Activated gamma-delta T cell (primary cell): Measurements from ENCODE around the gene GOLGA8J.
"Not testable (repeated sequence)": the region's sequence is repeated elsewhere in the genome, so short reads cannot be mapped to it uniquely, and the experiment has no call there.

Source experiments
- DNase-seq: peaks from one replicate; lab custom pipeline; 2025; lab: John Stamatoyannopoulos, UW

Gene GOLGA8J

DNA sequence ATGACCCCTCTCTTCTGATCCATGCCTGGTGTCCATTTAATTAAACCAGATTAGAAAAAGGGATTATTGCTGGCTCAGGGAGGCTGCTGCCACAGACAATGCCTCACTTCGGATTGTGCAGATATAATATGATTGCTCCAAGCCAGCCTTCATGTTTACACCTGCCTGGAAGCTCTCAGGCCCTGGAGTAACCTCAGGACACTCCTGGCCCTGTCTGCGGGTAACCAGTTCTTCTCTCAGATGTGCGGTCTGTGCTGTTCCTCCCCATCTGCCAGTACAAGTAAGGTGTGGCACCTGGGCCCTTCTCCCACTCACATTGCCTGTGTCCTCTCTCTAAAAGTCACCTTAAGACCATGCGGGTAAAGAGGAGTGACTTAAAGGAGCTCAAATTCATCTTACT, 8.8 kb upstream of the GOLGA8J start:
- DNase-seq, result no peak

DNA sequence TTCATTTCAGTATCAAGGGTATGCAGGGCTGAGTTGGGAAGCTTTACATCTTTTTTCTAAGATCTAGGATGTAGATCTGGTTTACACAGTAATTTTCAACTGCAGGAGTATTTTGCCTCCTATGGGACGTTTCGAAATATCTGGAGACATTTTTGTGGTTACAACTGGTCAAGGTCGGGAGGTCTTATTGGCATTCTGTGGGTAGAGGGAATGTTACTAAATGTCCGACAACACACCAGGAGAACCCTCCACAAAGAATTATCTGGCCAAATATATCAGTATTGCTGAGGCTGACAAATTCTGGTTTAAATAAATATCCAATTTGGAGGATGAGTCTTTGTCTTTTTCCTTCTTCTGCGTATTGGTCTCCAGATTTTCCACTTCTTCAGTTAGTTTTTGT, 1.9 kb upstream of the GOLGA8J start:
- DNase-seq, result not testable (repeated sequence)

DNA sequence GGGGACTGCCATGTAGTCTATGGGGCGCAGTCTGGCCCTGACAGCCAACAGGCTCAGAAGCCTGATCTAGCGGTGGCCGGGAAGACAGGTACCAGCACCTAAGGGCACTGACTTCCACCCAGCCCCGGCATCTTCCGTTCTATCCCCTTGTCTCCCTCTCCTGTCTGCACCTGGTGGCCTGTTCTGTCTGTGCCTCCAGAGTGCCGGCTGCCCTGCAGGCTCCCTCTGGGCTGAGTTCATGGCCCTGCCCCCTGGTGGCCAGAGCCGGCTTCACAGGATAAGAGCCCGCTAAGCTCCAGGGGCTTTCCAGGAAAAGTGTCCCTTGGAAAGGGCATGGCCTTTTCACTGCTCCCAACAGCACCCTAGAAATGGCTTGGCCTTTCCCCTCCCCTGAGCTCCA, 15.1 kb downstream of the GOLGA8J start:
- DNase-seq, result not testable (repeated sequence)

DNA sequence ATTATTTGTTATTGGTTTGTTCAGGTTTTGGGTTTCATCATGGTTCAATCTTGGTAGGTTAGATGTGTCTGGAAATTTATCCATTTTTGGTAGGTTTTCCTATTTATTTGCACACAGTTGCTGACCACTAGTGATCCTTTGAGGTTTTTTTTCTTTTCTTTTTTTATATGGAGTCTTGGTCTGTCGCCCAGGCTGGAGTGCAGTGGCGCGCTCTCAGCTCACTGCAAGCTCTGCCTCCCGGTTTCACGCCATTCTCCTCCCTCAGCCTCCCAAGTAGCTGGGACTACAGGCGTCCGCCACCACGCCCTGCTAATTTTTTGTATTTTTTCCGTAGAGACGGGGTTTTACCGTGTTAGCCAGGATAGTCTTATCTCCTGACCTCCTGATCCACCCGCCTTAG, 20.1 kb downstream of the GOLGA8J start:
- DNase-seq, result not testable (repeated sequence)

DNA sequence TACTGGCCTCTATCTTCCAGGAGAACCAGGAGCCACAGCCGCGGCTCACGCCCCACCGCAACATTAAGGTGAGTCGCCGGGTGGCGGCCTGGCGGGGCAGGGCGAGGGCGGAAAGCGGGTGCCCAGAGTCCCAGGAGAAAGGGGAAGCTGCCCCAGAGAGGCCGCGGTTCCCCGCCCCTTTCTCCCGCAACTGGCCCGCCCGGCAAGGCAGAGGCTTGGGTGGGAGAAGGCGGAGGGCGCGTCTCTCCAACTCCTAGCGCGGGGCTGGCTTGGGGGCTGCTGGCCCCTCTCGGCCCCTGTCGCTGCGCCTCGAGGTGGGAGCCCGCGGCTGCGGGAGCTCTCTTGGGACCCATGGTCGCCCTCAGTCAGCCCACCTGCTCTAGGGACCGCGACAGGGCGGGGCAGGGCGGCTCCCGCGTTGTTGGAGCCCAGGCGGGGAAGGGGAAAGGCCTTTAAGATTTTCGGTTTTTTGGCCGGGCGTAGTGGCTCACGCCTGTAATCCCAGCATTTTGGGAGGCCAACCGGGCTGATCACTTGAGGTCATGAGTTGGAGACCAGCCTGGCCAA, 21.3 kb downstream of the GOLGA8J start:
- DNase-seq, result not testable (repeated sequence)

DNA sequence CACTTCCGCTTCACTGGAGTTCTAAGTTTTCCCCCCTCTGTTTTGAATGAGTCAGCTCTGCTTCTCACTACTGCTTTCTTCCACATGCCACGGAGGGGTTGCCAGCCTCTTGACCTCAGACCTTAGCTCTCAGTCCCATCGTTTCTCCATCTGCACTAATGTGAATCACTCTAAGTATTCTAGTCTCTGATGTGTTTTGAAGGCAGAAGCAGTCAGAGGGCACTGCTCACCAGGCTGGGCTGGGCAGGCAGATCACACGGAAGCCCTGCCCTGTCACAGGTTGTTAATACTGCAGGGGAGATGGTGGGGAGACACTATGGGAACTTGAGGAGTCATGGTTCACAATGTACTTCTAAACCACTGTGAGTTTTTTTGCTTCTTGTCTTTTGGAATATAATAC, 27.8 kb downstream of the GOLGA8J start:
- DNase-seq, result not testable (repeated sequence)

DNA sequence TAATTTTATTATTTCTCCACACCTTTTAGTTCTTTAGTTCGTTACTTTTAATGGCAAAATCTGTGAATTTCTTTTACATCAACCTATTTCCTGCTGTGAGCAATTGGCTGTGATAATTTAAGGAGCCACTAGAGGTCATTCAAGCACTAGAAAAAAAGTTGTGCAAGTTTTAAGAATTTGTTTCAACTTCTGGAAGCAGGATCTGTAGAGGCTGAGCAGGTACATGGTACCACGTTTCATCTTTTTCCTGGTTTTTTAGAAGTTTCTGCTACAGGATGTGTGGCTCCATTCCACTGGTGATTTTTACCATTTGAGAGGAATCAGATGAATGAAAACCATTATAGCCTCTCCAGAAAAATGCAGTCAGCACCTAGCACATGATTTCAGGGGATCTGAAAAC, 47.3 kb downstream of the GOLGA8J start:
- DNase-seq, result not testable (repeated sequence)

DNA sequence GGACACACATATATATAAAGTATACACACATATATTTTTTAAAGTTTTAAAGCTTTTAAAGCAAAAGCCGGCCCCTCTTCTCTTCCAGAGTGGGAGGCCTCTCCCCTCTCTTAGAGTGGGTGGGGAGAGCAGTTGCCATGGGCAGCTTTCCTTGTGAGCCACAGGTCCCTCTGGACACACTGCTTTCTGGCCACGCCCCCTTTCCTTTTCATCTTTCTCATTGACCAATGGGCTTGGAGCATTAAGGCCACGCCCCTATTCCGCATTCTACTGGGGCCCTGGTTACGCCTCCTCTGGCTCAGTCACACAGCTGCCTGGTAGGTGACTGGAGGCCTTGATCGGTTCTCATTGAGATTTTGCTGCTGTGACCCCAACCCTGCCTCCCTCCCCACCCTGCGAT, 52.0 kb downstream of the GOLGA8J start, which contains the start of gene GOLGA8T:
Gene GOLGA8T (plus strand): TSS at position 301 of the 400 bp plus-strand sequence. CDS start 98 bp downstream, at position 399.
- DNase-seq, result not testable (repeated sequence)
